Keratinocyte (primary cell): ENCODE data around the gene SRP14. TPM values are rescaled to one million over a fixed set of nuclear protein-coding genes. Genes with fewer than 3 reads are reported as not detected.
"Not testable (repeated sequence)": the region's sequence is repeated elsewhere in the genome, so short reads cannot be mapped to it uniquely, and the experiment has no call there.

Experiments
- DNase-seq: peaks from one replicate; pipeline ENCODE4 v3.0.0-alpha.2; 2011; ENCODE audit warnings: low read depth, missing footprints, low spot score
- FAIRE-seq: peaks from 2 replicates; lab custom pipeline; 2011; peaks lifted over from hg19 to GRCh38; lab: Jason Lieb, UNC
- H2AFZ ChIP-seq: 2 replicates; pipeline ENCODE4 v1.6.0; 2012; ENCODE audit warnings: low read length, control low read depth, inconsistent platforms; ENCODE audit not compliant: control insufficient read depth
- H3K27ac ChIP-seq: 2 replicates; pipeline ENCODE4 v1.5.1; 2011; ENCODE audit warnings: low read length; ENCODE audit not compliant: control insufficient read depth, insufficient read depth
- H3K27me3 ChIP-seq: 3 replicates; pipeline ENCODE4 v1.6.0; 2011; ENCODE audit warnings: low read length; ENCODE audit not compliant: control insufficient read depth, insufficient read depth; ENCODE audit errors: extremely low read depth
- H3K36me3 ChIP-seq, 2 experiments: 2 replicates in 1 of 2; 3 replicates in 1 of 2; pipeline ENCODE4 v1.5.1; 2011; ENCODE audit warnings: low read length in 2 of 2, mild to moderate bottlenecking in 1 of 2; ENCODE audit not compliant: control insufficient read depth in 2 of 2, insufficient read depth in 2 of 2; ENCODE audit errors: extremely low read depth in 1 of 2
- H3K4me1 ChIP-seq: 3 replicates; pipeline ENCODE4 v1.5.1; 2011; ENCODE audit warnings: low read length; ENCODE audit not compliant: control insufficient read depth, insufficient read depth; ENCODE audit errors: extremely low read depth
- H3K4me2 ChIP-seq: 3 replicates; pipeline ENCODE4 v1.6.0; 2011; ENCODE audit warnings: low read depth, low read length; ENCODE audit not compliant: control insufficient read depth, insufficient read depth; ENCODE audit errors: extremely low read depth
- H3K4me3 ChIP-seq, 3 experiments: fragments of 200-600 bp in 1 of 3; sonication (generic) in 1 of 3; 2 replicates in 2 of 3; 3 replicates in 1 of 3; pipeline ENCODE4 v1.5.1; 2011 to 2016; ENCODE audit warnings: low read length in 3 of 3, mild to moderate bottlenecking in 3 of 3, control low read depth in 2 of 3, inconsistent platforms in 1 of 3, low read depth in 1 of 3, mixed read lengths in 1 of 3, mixed run types in 1 of 3, moderate library complexity in 1 of 3; ENCODE audit not compliant: control insufficient read depth in 2 of 3, insufficient read depth in 2 of 3; ENCODE audit errors: extremely low read depth in 1 of 3
- H3K79me2 ChIP-seq: 2 replicates; pipeline ENCODE4 v1.6.0; 2012; ENCODE audit warnings: low read length; ENCODE audit not compliant: control insufficient read depth, insufficient read depth
- H3K9ac ChIP-seq: 3 replicates; pipeline ENCODE4 v1.6.0; 2011; ENCODE audit warnings: low read length; ENCODE audit not compliant: control insufficient read depth, insufficient read depth; ENCODE audit errors: extremely low read depth
- H3K9me1 ChIP-seq: 3 replicates; pipeline ENCODE4 v1.6.0; 2011; ENCODE audit warnings: low read length; ENCODE audit not compliant: control insufficient read depth, insufficient read depth; ENCODE audit errors: extremely low read depth
- H3K9me3 ChIP-seq: 2 replicates; pipeline ENCODE4 v1.5.1; 2012; ENCODE audit warnings: low read depth, low read length; ENCODE audit not compliant: control insufficient read depth
- H4K20me1 ChIP-seq: 3 replicates; pipeline ENCODE4 v1.6.0; 2011; ENCODE audit warnings: low read length; ENCODE audit not compliant: control insufficient read depth, insufficient read depth; ENCODE audit errors: extremely low read depth
- CTCF ChIP-seq, 3 experiments: IDR thresholded peaks in 1 of 3; conservative IDR thresholded peaks in 1 of 3; optimal IDR thresholded peaks in 1 of 3; 2 replicates in 2 of 3; 3 replicates in 1 of 3; pipeline versions ENCODE3 to v1.5.1; 2011; ENCODE audit warnings: low read length in 3 of 3, mild to moderate bottlenecking in 3 of 3, moderate library complexity in 2 of 3, control low read depth in 1 of 3, inconsistent platforms in 1 of 3; ENCODE audit not compliant: insufficient read depth in 2 of 3; ENCODE audit errors: extremely low read depth in 1 of 3
- EZH2 ChIP-seq: IDR thresholded peaks from one replicate; pipeline ENCODE4 v1.6.1; 2012; ENCODE audit warnings: inconsistent platforms, mild to moderate bottlenecking, low read length, moderate library complexity
- dilution Hi-C: fragments of 300-500 bp; cut with MboI; formaldehyde crosslinking; loops from one replicate; pipeline ENCODE4 v1.7.0; 2020; ENCODE audit warnings: low sequenced_read_pairs; ENCODE audit not compliant: extremely low pct_ligation_motif_present
- polyA plus RNA-seq, 5 experiments: library from polyadenylated mRNA; depleted of rRNA in 3 of 5; stranded (reverse) in 3 of 5; stranded (forward) in 1 of 5; unstranded in 1 of 5; fragments of >200 nt; gene quantifications; 1 replicate in 1 of 5; 2 replicates in 3 of 5; 3 replicates in 1 of 5; pipeline versions ENCODE4 v1.2.1 to v1.2.3, GENCODE V29; 2011 to 2012; ENCODE audit warnings: missing spikeins in 2 of 5, low read depth in 1 of 5, low replicate concordance in 1 of 5

The SRP14 gene
- polyA plus RNA-seq, 1 donor (not counting 4 experiments of a cell fraction or from before 2014, with no cell fraction given): 407 TPM

- Histone ChIP-seq H3K79me2 (no peaks in the 10 kb centered on the region), H3K9me1 (no peaks in the 10 kb centered on the region), H3K9me3 (no peaks in the 10 kb centered on the region), H3K9ac (no peak overlapping the region), H2AFZ (no peak overlapping the region), H3K4me1 (peaks cover 19% of the 10 kb centered on the region), H3K27ac (no peak overlapping the region), H3K36me3 (peaks cover 19 to 20% of the 10 kb centered on the region in 2 experiments), H4K20me1 (no peaks in the 10 kb centered on the region), H3K4me2 (no peak overlapping the region), H3K27me3 (no peaks in the 10 kb centered on the region), H3K4me3 (no peak overlapping the region)
- FAIRE-seq (no peak), DNase-seq (no peak)
- dilution Hi-C loops: no loop called here
- TF ChIP-seq CTCF (optimal IDR thresholded peaks at IDR 0.05 in 1 of 3, IDR thresholded peaks at IDR 0.05 in 1 of 3, conservative IDR thresholded peaks at IDR 0.05 in 1 of 3; ENCODE audit: extremely low read depth in 1 of 3, insufficient read depth in 2 of 3, low read length in 3 of 3): no peak
- TF ChIP-seq EZH2: no peak
Measured at GRCh38 chr15:39997031-39997430, 42.0 kb downstream of the SRP14 start.

- DNase-seq, H3K79me2 ChIP-seq, H3K4me3 ChIP-seq, H2AFZ ChIP-seq, H4K20me1 ChIP-seq, dilution Hi-C loops, H3K9ac ChIP-seq, H3K4me2 ChIP-seq, H3K9me3 ChIP-seq, H3K9me1 ChIP-seq, H3K27ac ChIP-seq, H3K27me3 ChIP-seq: not testable (repeated sequence)
- Histone ChIP-seq H3K36me3 (peaks cover 16 to 20% of the 10 kb centered on the region in 2 experiments), H3K4me1 (peaks cover 13% of the 10 kb centered on the region)
- FAIRE-seq: peak; percentile 71
Measured at GRCh38 chr15:39996228-39996627, 42.8 kb downstream of the SRP14 start.

- H3K9ac ChIP-seq, H3K9me1 ChIP-seq, dilution Hi-C loops, H3K9me3 ChIP-seq, H3K4me2 ChIP-seq, H3K4me3 ChIP-seq, H2AFZ ChIP-seq, H3K27ac ChIP-seq, DNase-seq, H3K79me2 ChIP-seq, H3K27me3 ChIP-seq, H4K20me1 ChIP-seq, FAIRE-seq: not testable (repeated sequence)
- H3K4me1 ChIP-seq: peaks cover 13% of the 10 kb centered on the region
- peaks cover 36% of the 10 kb centered on the region in 2 experiments for H3K36me3 ChIP-seq
Measured at GRCh38 chr15:39992953-39993352, 46.0 kb downstream of the SRP14 start.
